C4-2B (cell line): ENCODE data around the gene EGFL8.

ENCODE experiments used
- ZFX ChIP-seq: fragments of 450-650 bp; IDR thresholded peaks from 2 replicates; pipeline ENCODE4 v1.6.1; 2017
- TF ChIP-seq, protein P1 (sequence below): fragments of 450-650 bp; conservative IDR thresholded peaks from 2 replicates; pipeline ENCODE4 v1.5.1; 2017; ENCODE audit warnings: mild to moderate bottlenecking

GRCh38 chr6:32210191-32210601, 45.8 kb downstream of the EGFL8 start:
- no peak for TF ChIP-seq ZFX
- TF ChIP-seq, protein P1, sequence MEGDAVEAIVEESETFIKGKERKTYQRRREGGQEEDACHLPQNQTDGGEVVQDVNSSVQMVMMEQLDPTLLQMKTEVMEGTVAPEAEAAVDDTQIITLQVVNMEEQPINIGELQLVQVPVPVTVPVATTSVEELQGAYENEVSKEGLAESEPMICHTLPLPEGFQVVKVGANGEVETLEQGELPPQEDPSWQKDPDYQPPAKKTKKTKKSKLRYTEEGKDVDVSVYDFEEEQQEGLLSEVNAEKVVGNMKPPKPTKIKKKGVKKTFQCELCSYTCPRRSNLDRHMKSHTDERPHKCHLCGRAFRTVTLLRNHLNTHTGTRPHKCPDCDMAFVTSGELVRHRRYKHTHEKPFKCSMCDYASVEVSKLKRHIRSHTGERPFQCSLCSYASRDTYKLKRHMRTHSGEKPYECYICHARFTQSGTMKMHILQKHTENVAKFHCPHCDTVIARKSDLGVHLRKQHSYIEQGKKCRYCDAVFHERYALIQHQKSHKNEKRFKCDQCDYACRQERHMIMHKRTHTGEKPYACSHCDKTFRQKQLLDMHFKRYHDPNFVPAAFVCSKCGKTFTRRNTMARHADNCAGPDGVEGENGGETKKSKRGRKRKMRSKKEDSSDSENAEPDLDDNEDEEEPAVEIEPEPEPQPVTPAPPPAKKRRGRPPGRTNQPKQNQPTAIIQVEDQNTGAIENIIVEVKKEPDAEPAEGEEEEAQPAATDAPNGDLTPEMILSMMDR: no peak
